HG02763 (cell line): ENCODE measurements around the gene KAT2B.
A peak's percentile ranks its signal among the peaks of the same experiment; 100 is the strongest.

ENCODE experiments used
- ATAC-seq: cut with Tn5 transposase; IDR thresholded peaks from one replicate; pipeline ENCODE4 v1.9.1; 2021; ENCODE audit warnings: mild to moderate bottlenecking, moderate library complexity; ENCODE audit not compliant: unreplicated experiment

KAT2B gene

DNA sequence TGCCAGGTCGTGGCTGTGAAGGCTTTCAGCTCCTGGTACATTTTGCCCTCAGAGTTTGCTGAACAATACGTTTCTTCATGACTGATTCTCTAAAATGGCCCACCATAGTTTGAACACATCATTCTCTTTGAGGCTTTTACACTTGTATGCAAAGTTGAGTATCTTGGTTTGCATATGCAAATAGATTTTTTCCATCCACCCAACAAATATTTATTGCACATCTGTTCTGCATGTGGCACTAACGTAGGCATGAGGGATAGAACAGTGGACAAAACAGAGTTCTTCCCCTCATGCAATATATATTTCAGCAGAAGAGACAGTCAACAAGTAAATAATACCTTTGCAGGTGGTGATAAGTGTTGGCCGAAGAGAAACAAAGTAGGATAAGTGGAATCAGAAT, 55.2 kb downstream of the KAT2B start:
- no peak for ATAC-seq

DNA sequence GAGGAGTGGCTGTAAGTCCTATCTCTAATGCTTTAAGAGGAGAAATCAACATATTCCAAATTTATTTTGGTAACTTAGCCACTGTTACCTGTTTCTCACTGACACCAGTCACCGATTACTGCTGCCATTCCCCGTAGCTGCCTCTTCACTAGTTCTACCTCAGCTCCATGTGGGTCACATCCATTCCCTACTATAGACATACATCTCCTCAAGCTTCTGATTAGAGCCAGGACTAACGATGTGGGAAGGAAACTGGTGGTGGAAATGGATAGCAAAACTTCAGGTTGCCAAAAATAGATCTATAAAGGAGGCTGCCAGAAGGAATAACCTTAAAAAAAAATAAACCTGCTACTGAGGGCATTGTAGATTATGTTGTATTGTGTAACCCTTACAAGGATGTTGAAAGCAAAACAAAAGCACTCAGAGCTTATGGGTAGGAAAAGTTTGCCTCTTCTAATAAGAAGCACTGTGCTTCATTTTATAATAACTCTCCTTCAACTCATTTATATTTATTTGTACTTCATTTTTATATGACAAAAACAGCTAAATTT, 56.0 kb downstream of the KAT2B start:
- ATAC-seq: no peak

DNA sequence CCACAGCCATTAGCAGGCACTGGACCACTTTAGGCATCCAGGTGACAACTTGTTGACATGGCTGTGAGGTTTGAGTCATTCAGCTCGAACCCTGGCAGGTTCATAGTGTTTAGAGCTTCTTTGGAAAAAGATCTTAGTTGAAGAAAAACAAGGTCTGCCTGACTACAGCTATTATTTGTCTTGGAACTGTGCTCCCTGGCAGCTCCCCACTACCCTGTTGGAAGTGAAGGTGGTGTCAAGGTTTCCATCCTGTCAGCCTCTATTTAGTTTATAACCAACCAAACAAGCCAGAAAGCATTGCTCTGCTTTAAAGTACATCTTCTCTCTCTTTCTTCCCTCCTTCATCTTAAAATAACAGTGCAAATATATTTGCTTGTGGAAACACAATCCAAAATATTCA, 56.8 kb downstream of the KAT2B start:
- no peak for ATAC-seq

DNA sequence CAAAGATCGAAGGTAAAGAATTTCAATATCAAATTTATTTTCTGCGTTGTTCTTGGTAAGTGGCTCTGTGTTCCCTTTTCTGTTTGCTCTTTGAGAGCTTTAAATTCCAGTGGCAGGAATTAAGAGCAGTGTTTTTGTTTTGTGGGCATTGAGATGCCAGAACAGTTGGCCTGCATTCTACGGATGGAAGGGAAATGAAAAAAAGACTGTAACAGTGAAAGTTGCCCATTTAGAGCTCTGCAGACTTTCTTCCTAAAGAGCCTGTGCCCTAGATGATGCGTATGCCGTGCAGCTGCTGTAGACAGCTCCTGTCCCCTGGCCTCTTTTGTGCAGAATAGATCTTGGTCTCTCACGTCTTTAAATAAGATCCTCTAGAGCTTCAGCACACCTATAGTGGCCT, 58.8 kb downstream of the KAT2B start:
- no peak for ATAC-seq

DNA sequence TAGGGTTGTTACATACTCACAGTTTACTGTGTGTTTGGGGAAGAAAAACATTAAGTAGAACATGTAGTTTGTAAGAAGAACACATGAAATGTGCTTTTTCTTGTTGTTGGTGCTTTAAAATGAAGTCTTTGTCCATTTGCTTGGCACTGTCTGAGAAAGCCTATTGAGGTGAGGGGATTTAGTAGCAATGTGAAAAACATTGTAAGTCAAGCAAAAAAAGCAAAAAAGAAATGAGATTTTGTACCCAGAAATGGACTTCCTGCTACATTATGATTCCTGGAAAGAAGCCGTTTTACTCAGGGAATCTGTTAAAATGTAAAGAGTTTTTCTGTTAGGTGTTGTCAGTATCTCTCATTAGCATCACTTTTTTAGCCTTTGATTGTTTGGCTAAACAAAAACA, 59.9 kb downstream of the KAT2B start:
- no peak for ATAC-seq

DNA sequence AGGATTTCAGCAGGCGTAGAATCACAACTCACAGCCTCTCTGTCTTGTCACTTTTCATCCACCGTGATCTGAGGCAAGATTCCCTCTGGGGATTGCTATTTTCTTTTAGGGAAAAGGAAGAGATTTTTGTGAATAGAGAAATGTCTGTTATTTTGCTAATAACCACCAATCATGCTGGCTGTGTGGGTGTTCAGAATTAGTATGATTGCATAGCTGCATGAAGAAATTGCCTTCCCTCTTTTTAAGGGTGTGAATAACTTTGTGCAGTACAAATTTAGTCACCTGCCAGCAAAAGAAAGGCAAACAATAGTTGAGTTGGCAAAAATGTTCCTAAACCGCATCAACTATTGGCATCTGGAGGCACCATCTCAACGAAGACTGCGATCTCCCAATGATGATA, 60.8 kb downstream of the KAT2B start:
- ATAC-seq: no peak

DNA sequence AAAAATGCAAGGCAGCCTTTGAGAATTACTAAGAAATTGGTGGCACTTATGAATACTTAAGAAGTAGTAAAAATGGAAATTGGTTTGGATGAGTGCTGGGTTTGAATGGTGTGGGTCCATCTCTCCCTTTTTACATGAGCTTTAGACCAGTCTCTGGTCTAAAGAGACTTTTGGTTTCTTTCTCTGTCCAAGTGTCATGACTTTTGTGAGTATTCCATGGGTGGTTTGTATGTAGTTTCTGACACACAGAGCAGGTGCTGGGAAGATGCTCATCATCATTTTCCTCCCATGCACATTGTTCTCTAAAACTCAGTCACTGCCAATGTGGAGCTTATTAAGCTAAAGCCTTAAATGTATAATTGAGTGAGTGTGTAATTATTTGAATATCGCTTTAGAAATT, 63.5 kb downstream of the KAT2B start:
- peak; percentile 10 for ATAC-seq

DNA sequence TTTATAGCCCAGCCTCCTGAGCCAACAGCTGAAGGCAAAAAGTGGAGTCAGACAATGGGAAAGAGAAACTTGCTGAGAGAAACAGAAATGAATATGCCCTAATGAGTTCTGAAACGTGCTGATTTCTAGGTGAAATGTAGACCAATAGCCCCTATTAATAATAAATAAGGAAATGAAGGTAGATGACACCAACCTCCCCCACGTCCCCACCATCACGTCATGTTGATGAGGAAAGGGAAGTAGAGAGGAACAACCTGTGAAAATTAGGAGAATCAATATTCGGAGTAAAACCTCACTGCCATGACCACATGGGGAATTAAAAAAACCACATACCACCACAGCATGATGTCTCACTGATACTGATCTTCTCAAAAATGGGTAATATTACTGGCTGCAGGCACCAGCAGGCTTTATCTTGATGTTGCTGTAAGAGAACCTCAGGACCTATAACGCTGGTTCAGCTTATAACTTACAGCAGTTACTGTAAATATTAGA, 64.0 kb downstream of the KAT2B start:
- ATAC-seq: peak; percentile 49

DNA sequence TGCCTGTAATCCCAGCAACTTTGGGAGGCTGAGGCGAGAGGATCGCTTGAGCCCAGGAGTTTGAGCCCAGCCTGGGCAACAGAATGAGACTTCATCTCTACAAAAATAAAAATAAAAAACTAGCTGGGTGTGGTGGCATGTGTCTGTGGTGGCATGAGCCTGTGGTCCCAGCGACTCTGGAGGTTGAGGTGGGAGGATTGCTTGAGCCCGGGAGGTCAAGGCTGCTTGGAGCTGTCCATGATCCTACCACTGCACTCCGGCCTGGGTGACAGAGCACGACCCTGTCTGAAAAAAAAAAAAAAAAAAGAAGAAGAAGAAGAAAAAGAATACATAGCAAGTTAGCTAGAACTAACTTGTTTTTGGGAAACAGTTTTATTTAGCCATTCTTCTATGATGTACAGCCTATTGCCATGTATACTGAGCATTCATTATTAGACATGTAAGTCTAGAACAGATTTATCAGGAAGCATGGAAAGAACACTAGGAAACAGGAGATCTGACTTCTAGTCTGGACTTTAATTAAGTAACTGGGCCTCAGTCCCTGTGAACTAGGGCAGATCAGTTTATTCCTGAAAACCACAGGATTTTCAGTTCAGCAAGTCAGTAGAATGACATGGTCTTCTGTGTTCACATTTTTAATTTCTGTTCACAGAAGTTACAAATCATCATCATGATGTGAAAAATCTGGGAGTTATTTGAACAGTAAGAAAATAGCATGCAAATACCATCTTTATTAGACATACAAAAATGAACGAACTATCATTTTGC, 65.5 kb downstream of the KAT2B start:
- ATAC-seq: no peak

DNA sequence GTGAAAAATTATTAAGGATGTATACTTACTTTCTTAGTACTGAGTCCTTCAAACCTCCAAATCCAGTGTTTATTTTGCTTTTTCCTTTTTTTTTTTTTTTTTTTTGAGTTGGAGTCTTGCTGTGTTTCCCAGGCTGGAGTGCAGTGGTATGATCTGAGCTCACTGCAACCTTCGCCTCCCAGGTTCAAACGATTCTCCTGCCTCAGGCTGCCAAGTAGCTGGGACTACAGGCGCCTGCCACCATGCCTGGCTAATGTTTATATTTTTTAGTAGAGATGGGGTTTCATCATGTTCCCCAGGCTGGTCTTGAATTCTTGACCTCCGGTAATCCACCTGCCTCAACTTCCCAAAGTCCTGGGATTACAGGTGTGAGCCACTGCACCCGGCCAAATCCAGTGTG, 67.5 kb downstream of the KAT2B start:
- ATAC-seq: no peak

DNA sequence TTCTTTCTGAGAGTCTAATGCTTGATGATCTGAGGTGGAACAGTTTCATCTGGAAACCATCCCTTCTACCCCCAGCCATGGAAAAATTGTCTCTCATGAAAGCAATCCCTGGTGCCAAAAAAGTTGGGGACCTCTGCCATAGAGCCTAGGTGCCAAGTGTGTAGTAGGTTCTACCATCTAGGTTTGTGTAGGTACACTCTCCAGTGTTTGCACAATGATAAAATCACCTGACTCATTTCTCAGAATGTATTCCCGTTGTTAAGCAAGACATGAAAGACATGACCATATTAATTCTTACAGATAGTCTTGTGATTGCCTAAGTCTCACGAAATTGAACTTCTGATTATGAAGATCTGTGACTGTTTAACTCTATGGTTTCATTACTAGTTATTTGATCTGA, 68.6 kb downstream of the KAT2B start:
- no peak for ATAC-seq

DNA sequence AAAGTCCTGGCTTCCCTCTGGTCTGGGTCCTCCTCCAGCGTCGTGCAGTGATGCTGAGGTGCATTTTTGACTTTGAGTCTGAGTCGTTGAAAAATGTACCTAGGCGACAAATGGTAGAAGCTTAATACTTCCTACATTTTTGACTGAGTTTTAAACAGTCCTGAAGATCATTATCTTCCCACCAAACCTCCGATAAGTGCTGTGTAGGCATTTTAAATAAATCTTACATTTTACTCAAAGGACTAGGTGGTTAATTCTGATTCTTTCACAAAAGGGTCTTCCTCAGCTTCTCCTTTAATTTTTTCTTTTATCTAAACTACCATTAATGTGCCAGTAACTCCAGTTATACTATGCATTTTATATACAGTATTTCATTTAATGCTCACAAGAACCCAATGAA, 70.6 kb downstream of the KAT2B start:
- ATAC-seq: no peak

DNA sequence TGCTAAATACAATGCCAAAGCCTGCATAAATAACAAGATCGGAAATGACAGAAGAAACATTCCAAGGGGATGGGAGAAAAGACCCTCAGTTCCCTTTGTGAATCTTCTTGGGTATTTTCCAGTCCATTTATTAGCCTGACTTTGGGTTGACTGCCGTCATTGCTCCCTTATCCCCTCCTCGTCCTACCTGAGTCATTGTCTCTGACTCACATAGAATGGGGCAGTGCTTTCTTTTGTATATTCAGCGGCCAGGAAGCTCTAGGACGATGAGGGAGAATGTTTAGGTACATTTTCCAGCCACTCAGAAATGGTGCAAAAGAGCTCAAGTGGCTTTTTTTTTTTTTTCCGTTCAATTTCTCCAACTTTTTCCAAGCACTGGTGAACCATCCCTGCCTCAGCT, 71.6 kb downstream of the KAT2B start:
- ATAC-seq: no peak

DNA sequence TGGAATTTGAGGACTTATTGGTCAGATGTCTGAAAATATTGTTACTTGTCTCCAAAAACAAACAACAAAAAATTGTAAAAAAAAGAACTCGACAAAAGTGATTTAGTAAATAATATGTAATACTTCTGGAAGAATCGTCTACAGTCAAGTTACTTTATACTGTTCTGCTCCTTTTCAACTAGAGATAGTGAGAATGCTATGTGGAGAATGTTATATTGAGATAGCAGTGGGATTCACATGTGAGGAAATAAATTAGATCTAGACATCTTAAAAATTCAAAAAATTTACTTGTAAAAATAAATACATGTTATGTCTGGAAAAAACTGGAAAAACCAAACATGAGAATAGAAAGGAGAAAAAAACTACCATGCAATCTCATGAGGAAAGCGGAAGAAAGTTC, 80.8 kb downstream of the KAT2B start:
- ATAC-seq: no peak

DNA sequence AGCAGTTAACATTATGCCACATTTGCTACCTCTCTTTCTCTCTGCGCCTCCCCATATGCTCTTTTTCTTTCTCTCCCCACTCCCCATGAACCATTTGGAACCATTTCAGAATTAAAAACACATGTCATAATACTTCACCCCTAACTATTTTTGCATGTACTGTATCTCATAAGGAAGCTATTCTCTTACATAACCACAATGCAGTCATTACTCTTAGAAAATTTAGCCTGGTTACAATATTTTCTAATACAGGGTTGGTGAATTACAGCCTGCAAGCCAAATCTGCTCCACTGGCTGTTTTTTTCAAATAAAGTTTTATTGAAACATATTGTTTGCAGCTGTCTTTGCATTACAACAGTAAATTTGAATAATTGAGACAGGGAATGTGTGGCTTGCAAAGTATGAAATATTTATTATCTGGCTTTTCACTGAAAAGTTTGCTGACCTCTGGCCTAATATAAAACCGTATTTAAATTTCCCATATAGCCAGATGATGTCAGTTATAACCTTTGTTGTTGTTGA, 82.9 kb downstream of the KAT2B start:
- ATAC-seq: no peak

DNA sequence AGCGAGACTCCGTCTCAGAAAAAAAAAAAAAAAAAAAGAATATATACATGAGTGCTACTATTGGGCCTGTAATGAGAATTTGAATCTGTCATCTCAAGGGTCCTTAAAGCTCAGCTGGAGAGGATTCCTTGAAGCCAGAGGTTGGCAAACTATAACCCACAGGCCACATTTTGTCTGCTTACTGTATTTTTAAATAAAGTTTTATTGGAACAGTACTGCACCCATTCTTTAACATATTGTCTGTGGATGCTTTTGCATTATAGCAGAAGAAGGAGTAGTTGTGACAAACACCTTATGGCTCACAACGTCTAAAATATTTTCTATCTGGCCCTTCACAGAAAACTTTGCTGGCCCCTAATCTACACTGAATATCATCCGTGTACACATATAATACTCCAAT, 85.0 kb downstream of the KAT2B start:
- no peak for ATAC-seq

DNA sequence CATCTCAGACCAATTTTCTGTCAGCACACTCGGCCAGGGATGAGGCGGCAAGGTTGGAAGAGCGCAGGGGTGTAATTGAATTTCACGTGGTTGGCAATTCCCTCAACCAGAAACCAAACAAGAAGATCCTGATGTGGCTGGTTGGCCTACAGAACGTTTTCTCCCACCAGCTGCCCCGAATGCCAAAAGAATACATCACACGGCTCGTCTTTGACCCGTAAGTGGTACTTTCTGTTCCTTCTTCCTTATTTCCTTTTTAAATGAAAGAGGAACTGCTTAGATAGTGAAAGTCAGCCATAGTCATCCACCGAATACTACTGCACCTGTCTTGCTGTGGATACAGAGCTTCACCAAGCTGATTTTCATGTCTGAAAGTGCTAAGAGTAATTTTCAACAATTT, 85.7 kb downstream of the KAT2B start:
- ATAC-seq: peak; percentile 100

DNA sequence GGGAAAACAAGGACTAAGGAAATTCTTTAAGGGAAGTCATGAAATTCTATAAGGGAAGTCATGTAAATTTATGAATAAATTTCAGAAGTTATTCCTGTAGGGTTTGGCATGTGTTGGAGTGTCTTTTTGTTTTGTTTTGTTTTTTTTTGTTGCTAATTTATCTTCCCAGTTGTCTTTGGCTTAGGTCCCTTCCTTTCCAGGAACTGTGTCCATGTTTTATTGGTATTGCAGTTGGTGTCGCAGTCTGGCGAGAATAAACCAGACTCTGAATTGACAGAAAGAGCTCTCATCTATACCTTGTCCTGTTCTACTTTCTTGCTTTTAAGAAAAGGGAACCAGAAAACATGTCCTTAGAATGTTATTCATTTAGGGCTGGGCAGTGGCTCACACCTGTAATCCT, 88.1 kb downstream of the KAT2B start:
- no peak for ATAC-seq

DNA sequence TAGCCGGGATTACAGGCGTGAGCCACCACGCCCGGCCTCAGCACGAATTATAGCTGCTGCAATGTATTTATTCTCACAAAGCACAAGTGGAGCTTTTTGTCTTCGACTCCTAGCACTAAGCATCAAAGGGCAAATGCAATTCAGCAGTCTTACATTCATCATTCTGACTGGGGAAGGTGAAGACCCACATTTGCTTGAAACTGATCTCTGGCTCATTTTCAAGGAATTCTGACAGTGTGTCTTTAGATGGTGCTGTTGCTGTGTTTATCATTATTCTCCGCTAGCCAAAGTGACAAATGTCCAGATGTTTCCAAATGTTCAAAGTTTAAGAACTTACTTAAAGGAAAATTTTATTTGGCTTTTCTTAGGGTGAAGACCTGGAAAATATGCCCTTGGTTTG, 89.9 kb downstream of the KAT2B start:
- ATAC-seq: no peak

DNA sequence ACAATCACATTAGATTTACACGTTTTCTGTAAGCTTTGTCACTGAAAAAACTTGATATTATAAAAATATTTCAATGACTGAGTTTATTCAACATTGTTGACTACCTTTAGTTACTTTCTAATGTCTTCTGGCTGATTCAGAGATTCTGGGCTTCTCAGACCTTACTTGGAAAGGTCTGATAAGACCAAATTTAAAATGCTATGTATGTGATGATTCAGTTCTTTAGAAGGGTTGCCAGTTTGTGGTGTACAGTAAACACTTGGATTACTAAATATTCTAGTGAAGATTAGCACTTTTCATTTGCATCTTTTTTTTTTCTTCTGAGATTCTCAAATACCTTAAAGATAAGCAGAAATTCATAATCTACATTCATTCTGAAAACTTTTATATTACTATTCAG, 96.0 kb downstream of the KAT2B start:
- ATAC-seq: no peak

DNA sequence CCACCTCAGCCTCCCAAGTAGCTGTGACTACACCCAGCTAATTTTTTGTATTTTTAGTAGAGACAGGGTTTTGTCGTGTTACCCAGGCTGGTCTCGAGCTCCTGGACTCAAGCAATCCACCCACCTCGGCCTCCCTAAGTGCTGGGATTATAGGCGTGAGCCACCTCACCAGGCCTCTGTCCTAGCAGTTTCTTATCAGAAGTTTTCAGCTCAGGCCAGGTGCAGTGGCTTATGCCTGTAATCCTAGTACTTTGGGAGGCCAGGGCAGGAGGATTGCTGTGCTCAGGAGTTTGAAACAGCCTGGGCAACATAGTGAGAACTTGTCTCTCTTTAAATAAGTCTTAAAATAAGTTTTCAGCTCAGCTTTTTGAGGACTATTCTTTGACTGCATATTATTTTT, 97.4 kb downstream of the KAT2B start:
- ATAC-seq: no peak

DNA sequence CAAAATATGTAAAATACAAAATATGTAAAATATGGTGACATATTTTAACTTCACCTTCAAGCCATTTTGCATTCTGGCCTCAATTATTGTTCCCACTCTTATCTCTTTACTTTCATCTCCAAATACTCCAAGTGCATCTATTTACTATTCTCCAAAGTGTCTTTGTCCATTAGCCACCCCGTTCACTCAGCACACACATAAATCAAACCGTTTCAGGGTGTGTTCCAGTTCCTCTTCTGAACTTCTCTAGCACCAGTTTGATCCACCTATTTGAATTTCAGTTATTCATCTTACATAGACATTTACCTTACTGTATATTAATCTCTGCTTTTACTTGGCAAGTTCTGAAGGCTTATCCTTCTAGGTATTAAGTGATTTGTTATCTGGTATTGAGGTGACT, 100.6 kb downstream of the KAT2B start:
- no peak for ATAC-seq

DNA sequence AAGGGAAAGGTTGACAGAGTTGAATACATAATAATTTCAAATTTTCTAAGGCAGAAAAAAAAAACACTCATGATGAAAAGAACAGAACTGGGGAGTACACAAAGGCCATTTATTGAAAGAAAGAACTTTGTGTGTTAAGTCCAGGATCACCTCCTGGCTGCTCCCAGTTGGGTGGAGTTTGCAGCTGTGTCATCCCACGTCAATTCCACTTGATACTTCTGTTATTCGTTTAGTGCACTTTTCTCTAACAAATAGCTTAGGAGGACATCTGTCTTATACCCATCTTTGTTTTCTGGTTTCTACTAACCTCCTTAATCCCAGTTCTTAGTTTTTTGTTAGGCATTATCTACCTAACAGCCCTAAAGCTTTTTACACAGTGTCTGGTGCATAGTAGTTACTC, 101.1 kb downstream of the KAT2B start:
- ATAC-seq: no peak
